Astrocyte (in vitro differentiated cells and primary cell): ENCODE results near the gene C1orf105.

Experiments
- CTCF ChIP-seq: IDR thresholded peaks from 2 replicates; pipeline ENCODE4 v1.5.1; 2011; ENCODE audit warnings: low read depth, mild to moderate bottlenecking, inconsistent platforms, low read length, moderate library complexity; ENCODE audit not compliant: insufficient read depth
- EZH2 ChIP-seq: IDR thresholded peaks from 2 replicates; pipeline ENCODE4 v1.6.1; 2012; ENCODE audit warnings: mild to moderate bottlenecking, low read length, inconsistent platforms; ENCODE audit not compliant: insufficient read depth

GRCh38 chr1:172457479-172458130 lies 37.1 kb downstream of the C1orf105 start:
- TF ChIP-seq CTCF (no peak), EZH2 (no peak)
